SK-N-SH (cell line): Measurements from ENCODE around the gene PRR20G. TPM values are rescaled to one million over a fixed set of nuclear protein-coding genes. Genes with fewer than 3 reads are reported as not detected.

Experiments used
- CTCF ChIA-PET: fragments of 300-600, 350-600 bp; formaldehyde crosslinking; extraction: SDS; loops from one replicate; lab custom pipeline; 2021; lab: Yijun Ruan, JAX
- POLR2A ChIA-PET: fragments of 350-600 bp; sonication (Branson Sonifier 250); formaldehyde crosslinking; extraction: SDS; loops from one replicate; lab custom pipeline; 2020; ENCODE audit warnings: antibody characterized with exemption, inconsistent platforms; lab: Yijun Ruan, JAX
- DNase-seq: peaks from one replicate; pipeline ENCODE4 v3.0.0; 2012
- H2AFZ ChIP-seq: fragments of 200-600 bp; sonication (generic); 2 replicates; pipeline ENCODE4 v1.8.1; 2016; ENCODE audit warnings: antibody characterized with exemption, mild to moderate bottlenecking, low read depth
- H3F3A ChIP-seq: fragments of 200-600 bp; sonication (generic); replicated peaks from 2 replicates; pipeline ENCODE3; 2016; ENCODE audit warnings: antibody characterized with exemption, mild to moderate bottlenecking; ENCODE audit not compliant: insufficient read depth
- H3K27ac ChIP-seq, 2 experiments: fragments of 200-500 bp in 1 of 2; fragments of 200-600 bp in 1 of 2; sonication (Bioruptor generic) in 1 of 2; sonication (generic), shearing (Covaris generic) in 1 of 2; 2 replicates each; pipeline versions ENCODE4 v1.5.1 to v1.6.1; 2014 to 2016; ENCODE audit warnings: low read depth in 2 of 2, inconsistent platforms in 1 of 2, low read length in 1 of 2, mild to moderate bottlenecking in 1 of 2, mixed read lengths in 1 of 2
- H3K27me3 ChIP-seq: fragments of 200-600 bp; sonication (generic), shearing (Covaris generic); 2 replicates; pipeline ENCODE4 v1.6.1; 2016; ENCODE audit warnings: mixed run types; ENCODE audit not compliant: insufficient read depth
- H3K36me3 ChIP-seq, 2 experiments: fragments of 200-500 bp in 1 of 2; fragments of 200-600 bp in 1 of 2; sonication (Bioruptor generic) in 1 of 2; sonication (generic) in 1 of 2; replicated peaks in 1 of 2; 2 replicates each; pipeline versions ENCODE3 to v1.5.1; 2014 to 2016; ENCODE audit warnings: low read length in 1 of 2, mild to moderate bottlenecking in 1 of 2; ENCODE audit not compliant: insufficient read depth in 2 of 2, control insufficient read depth in 1 of 2
- H3K4me1 ChIP-seq, 2 experiments: fragments of 200-500 bp in 1 of 2; fragments of 200-600 bp in 1 of 2; sonication (Bioruptor generic) in 1 of 2; sonication (generic), shearing (Covaris generic) in 1 of 2; 2 replicates each; pipeline versions ENCODE4 v1.5.1 to v1.6.1; 2014 to 2016; ENCODE audit warnings: low read depth in 1 of 2, low read length in 1 of 2, mixed run types in 1 of 2; ENCODE audit not compliant: insufficient read depth in 2 of 2, control insufficient read depth in 1 of 2
- H3K4me2 ChIP-seq: fragments of 200-600 bp; sonication (generic), shearing (Covaris generic); 2 replicates; pipeline ENCODE4 v1.6.1; 2017; ENCODE audit warnings: mixed run types
- H3K4me3 ChIP-seq, 2 experiments: fragments of 200-500 bp in 1 of 2; fragments of 200-600 bp in 1 of 2; sonication (Bioruptor generic) in 1 of 2; sonication (generic), shearing (Covaris generic) in 1 of 2; 2 replicates each; pipeline versions ENCODE4 v1.5.1 to v1.8.1; 2014 to 2016; ENCODE audit warnings: low read depth in 2 of 2, inconsistent platforms in 1 of 2, low read length in 1 of 2, mild to moderate bottlenecking in 1 of 2, mixed read lengths in 1 of 2, moderate library complexity in 1 of 2
- H3K79me2 ChIP-seq: fragments of 200-600 bp; sonication (generic); 2 replicates; pipeline ENCODE4 v1.8.1; 2017; ENCODE audit warnings: mild to moderate bottlenecking; ENCODE audit not compliant: insufficient read depth
- H3K9ac ChIP-seq: fragments of 200-600 bp; sonication (generic); 2 replicates; pipeline ENCODE4 v1.6.1; 2017; ENCODE audit warnings: mixed run types
- H3K9me2 ChIP-seq: fragments of 200-600 bp; sonication (generic); 2 replicates; pipeline ENCODE4 v1.6.1; 2017; ENCODE audit warnings: mixed run types
- H3K9me3 ChIP-seq: fragments of 200-600 bp; sonication (generic); 2 replicates; pipeline ENCODE4 v1.6.1; 2017; ENCODE audit warnings: mixed run types, mild to moderate bottlenecking, moderate library complexity
- H4K20me1 ChIP-seq: fragments of 200-600 bp; sonication (generic); 2 replicates; pipeline ENCODE4 v1.6.1; 2017; ENCODE audit warnings: mild to moderate bottlenecking, mixed run types; ENCODE audit not compliant: insufficient read depth
- CHD2 ChIP-seq: fragments of 150-350 bp; IDR thresholded peaks from 2 replicates; pipeline ENCODE4 v1.6.1; 2018; ENCODE audit warnings: low read length; ENCODE audit not compliant: partially characterized antibody
- EP300 ChIP-seq, 2 experiments: IDR thresholded peaks; 2 replicates each; pipeline versions ENCODE4 v1.4.0 to v1.6.1; 2012; ENCODE audit warnings: borderline replicate concordance in 1 of 2, low read depth in 1 of 2, low read length in 1 of 2
- FOSL2 ChIP-seq: IDR thresholded peaks from 2 replicates; pipeline ENCODE4 v1.4.0; 2012; ENCODE audit warnings: low read depth, mild to moderate bottlenecking, moderate library complexity, borderline replicate concordance
- FOXM1 ChIP-seq: IDR thresholded peaks from 2 replicates; pipeline ENCODE4 v1.4.0; 2012; ENCODE audit warnings: low read depth, mild to moderate bottlenecking
- GABPA ChIP-seq: IDR thresholded peaks from 2 replicates; pipeline ENCODE4 v1.4.0; 2012; ENCODE audit warnings: low read depth, mild to moderate bottlenecking
- GATA2 ChIP-seq: sonication (generic); formaldehyde crosslinking; IDR thresholded peaks from 2 replicates; pipeline ENCODE4 v1.5.0; 2020; ENCODE audit warnings: mild to moderate bottlenecking, missing genetic modification reagents
- JUND ChIP-seq: IDR thresholded peaks from 2 replicates; pipeline ENCODE4 v1.4.0; 2012
- MEF2A ChIP-seq: IDR thresholded peaks from 2 replicates; pipeline ENCODE4 v1.4.0; 2012; ENCODE audit warnings: low read depth, borderline replicate concordance
- POLR2AphosphoS5 ChIP-seq: IDR thresholded peaks from 2 replicates; pipeline ENCODE4 v1.6.1; 2012; ENCODE audit warnings: low read depth, low read length
- RCOR1 ChIP-seq: fragments of 150-350 bp; IDR thresholded peaks from 2 replicates; pipeline ENCODE4 v1.6.1; 2017; ENCODE audit warnings: antibody characterized with exemption, low read length
- RFX5 ChIP-seq: IDR thresholded peaks from 2 replicates; pipeline ENCODE4 v1.6.1; 2012; ENCODE audit warnings: mild to moderate bottlenecking, improper control_type of control experiment, low read length
- SMC3 ChIP-seq: IDR thresholded peaks from 2 replicates; pipeline ENCODE4 v1.6.1; 2012; ENCODE audit warnings: low read depth, low read length, improper control_type of control experiment
- TCF12 ChIP-seq: IDR thresholded peaks from 2 replicates; pipeline ENCODE4 v1.4.0; 2012
- YY1 ChIP-seq: IDR thresholded peaks from 2 replicates; pipeline ENCODE4 v1.4.0; 2012; ENCODE audit warnings: low read depth, mild to moderate bottlenecking
- WGBS: methylation state at CpG from one replicate; pipeline ENCODE4 v1.1.6; 2017; ENCODE audit warnings: low lambda C conversion rate; 5-methylcytosine and 5-hydroxymethylcytosine counted together
- polyA plus RNA-seq, 3 experiments: library from polyadenylated mRNA; depleted of rRNA; stranded (reverse); fragments of >200 nt; gene quantifications; 2 replicates each; pipeline ENCODE4 v1.2.3, GENCODE V29; 2012
- TF ChIP-seq, protein P1 (sequence below): IDR thresholded peaks from 2 replicates; pipeline ENCODE4 v1.4.0; 2012; ENCODE audit warnings: low read depth
- TF ChIP-seq, protein P2 (sequence below): IDR thresholded peaks from 2 replicates; pipeline ENCODE4; 2012
- TF ChIP-seq, protein P3 (sequence below): IDR thresholded peaks from 2 replicates; pipeline ENCODE4 v1.4.0; 2012; ENCODE audit warnings: low read depth, borderline replicate concordance

Gene PRR20G
- polyA plus RNA-seq, 1 of the 3 experiments (the other 2 are of a cell fraction): not detected

DNA sequence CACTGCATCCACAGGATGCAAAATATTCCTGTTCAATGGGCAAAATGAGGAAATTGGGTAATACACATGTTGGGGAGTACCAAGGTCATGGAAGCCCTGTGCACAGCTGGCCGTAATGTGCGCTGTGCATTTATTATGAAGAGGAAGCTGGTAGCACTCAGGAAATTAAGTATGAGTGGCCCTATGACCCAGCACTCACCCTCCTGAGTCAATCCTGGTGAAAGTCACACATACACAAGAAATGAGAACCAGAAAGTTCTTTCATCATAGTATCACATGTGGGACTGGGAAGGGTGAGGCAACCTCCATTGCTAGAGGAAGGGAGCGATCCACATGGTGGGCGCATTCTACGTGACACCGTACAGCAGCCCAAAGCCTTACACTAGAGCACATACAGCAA lies 11.4 kb upstream of the PRR20G start:
- 88% methylated on average over 6 of the region's 6 CpGs for WGBS
- Histone ChIP-seq H3K36me3 (no peaks in the 10 kb centered on the region), H3K9me3 (no peaks in the 10 kb centered on the region), H3K4me1 (peaks cover 0 to 8% of the 10 kb centered on the region in 2 experiments; a peak in 2 of 4 replicates), H3K27me3 (peaks cover 10% of the 10 kb centered on the region; the same call in 1 of the 2 replicates), H3K4me3 (no peak overlapping the region), H3K27ac (no peak overlapping the region), H2AFZ (no peak overlapping the region), H3F3A (no peaks in the 10 kb centered on the region)
- DNase-seq: no peak
- CTCF ChIA-PET: interaction anchor here (1.5 kb wide), 1 partner anchor 45 kb away, joined by 3 read pairs; no protein-coding TSS in a partner anchor
- POLR2A ChIA-PET: no interaction called here
- TF ChIP-seq, protein P1, sequence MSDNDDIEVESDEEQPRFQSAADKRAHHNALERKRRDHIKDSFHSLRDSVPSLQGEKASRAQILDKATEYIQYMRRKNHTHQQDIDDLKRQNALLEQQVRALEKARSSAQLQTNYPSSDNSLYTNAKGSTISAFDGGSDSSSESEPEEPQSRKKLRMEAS: no peak
- TF ChIP-seq YY1 (no peak), SMC3 (no peak), EP300 (IDR thresholded peaks at IDR 0.05; ENCODE audit: borderline replicate concordance in 1 of 2, low read depth in 1 of 2, low read length in 1 of 2) (no peak), RFX5 (no peak)
- TF ChIP-seq, protein P2, sequence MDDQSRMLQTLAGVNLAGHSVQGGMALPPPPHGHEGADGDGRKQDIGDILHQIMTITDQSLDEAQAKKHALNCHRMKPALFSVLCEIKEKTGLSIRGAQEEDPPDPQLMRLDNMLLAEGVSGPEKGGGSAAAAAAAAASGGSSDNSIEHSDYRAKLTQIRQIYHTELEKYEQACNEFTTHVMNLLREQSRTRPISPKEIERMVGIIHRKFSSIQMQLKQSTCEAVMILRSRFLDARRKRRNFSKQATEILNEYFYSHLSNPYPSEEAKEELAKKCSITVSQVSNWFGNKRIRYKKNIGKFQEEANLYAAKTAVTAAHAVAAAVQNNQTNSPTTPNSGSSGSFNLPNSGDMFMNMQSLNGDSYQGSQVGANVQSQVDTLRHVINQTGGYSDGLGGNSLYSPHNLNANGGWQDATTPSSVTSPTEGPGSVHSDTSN: no peak
- TF ChIP-seq, all 33 proteins: peak for 0
- H3K79me2 ChIP-seq: no peaks in the 10 kb centered on the region
- H3K9me2 ChIP-seq: no peaks in the 10 kb centered on the region
- H3K9ac ChIP-seq: no peak overlapping the region
- H3K4me2 ChIP-seq: no peak overlapping the region
- H4K20me1 ChIP-seq: no peaks in the 10 kb centered on the region

DNA sequence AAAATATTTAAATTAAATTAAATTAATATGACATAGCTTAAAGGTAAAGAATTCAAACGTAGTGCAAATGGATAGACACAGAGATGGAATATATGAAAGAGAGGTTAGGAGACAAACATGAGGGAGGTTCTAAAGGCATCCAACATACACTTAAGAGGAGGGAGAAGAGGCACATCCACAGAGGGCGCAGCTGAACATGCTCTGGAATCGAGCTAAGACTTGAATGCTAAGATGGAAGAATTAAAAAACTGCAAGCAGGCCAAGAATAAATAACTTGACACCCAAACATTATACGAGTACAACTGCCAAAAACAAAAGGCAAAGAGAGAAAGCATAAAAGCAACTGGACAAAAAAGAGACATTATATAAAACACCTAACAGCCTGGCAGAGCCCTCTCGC lies 9.1 kb upstream of the PRR20G start:
- no peaks in the 10 kb centered on the region for H3K79me2 ChIP-seq
- no peaks in the 10 kb centered on the region for H3K9me2 ChIP-seq
- no peak for TF ChIP-seq RFX5
- TF ChIP-seq CHD2: no peak
- no peak for TF ChIP-seq FOXM1
- no peak for TF ChIP-seq FOSL2
- no peak for TF ChIP-seq JUND
- no peak for TF ChIP-seq MEF2A
- TF ChIP-seq SMC3: no peak
- TF ChIP-seq GABPA: no peak
- no peak for TF ChIP-seq TCF12
- no peak for TF ChIP-seq RCOR1
- no peak for TF ChIP-seq YY1
- TF ChIP-seq, protein P3, sequence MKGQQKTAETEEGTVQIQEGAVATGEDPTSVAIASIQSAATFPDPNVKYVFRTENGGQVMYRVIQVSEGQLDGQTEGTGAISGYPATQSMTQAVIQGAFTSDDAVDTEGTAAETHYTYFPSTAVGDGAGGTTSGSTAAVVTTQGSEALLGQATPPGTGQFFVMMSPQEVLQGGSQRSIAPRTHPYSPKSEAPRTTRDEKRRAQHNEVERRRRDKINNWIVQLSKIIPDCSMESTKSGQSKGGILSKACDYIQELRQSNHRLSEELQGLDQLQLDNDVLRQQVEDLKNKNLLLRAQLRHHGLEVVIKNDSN: no peak
- no peak for TF ChIP-seq GATA2 (CRISPR knock-in tag)
- no peak for TF ChIP-seq POLR2AphosphoS5
- TF ChIP-seq, all 33 proteins: peak for 0
- Histone ChIP-seq H3K9me3 (no peaks in the 10 kb centered on the region), H3K36me3 (no peaks in the 10 kb centered on the region), H3K9ac (no peak overlapping the region), H3K27me3 (peaks cover 10% of the 10 kb centered on the region; the same call in 1 of the 2 replicates), H3K4me2 (no peak overlapping the region), H3K4me1 (no peaks in the 10 kb centered on the region), H3K27ac (no peak overlapping the region), H2AFZ (no peak overlapping the region), H3K4me3 (no peak overlapping the region), H3F3A (no peaks in the 10 kb centered on the region), H4K20me1 (no peaks in the 10 kb centered on the region)
- no peak for DNase-seq
- WGBS: 38% methylated on average over 5 of the region's 5 CpGs
- ChIA-PET POLR2A (no interaction called here), CTCF (no interaction called here)
